Astrocyte (in vitro differentiated cells and primary cell): Measurements from ENCODE around the gene PIWIL1. TPM values are rescaled to one million over a fixed set of nuclear protein-coding genes. Genes with fewer than 3 reads are reported as not detected.

Experiments used
- DNase-seq: peaks from one replicate; pipeline ENCODE4 v3.0.0-alpha.2; 2010; ENCODE audit warnings: low read depth
- FAIRE-seq: peaks from 2 replicates; lab custom pipeline; 2011; peaks lifted over from hg19 to GRCh38; lab: Jason Lieb, UNC
- H2AFZ ChIP-seq: 2 replicates; pipeline ENCODE4 v1.6.0; 2012; ENCODE audit warnings: low read depth, low read length, inconsistent platforms
- H3K27ac ChIP-seq: 2 replicates; pipeline ENCODE4 v1.5.1; 2011; ENCODE audit warnings: low read depth, low read length, inconsistent platforms
- H3K27me3 ChIP-seq: 2 replicates; pipeline ENCODE4 v1.6.0; 2011; ENCODE audit warnings: low read length, inconsistent platforms; ENCODE audit not compliant: insufficient read depth
- H3K36me3 ChIP-seq: 2 replicates; pipeline ENCODE4 v1.5.1; 2011; ENCODE audit warnings: low read length, inconsistent platforms; ENCODE audit not compliant: insufficient read depth
- H3K4me1 ChIP-seq: 2 replicates; pipeline ENCODE4 v1.5.1; 2011; ENCODE audit warnings: low read length, inconsistent platforms; ENCODE audit not compliant: insufficient read depth
- H3K4me2 ChIP-seq: 2 replicates; pipeline ENCODE4 v1.6.0; 2012; ENCODE audit warnings: low read length, inconsistent platforms
- H3K4me3 ChIP-seq: 2 replicates; pipeline ENCODE4 v1.5.1; 2011; ENCODE audit warnings: low read depth, mild to moderate bottlenecking, low read length, inconsistent platforms; ENCODE audit not compliant: insufficient read depth
- H3K79me2 ChIP-seq: 2 replicates; pipeline ENCODE4 v1.6.0; 2012; ENCODE audit warnings: mild to moderate bottlenecking, low read length, inconsistent platforms; ENCODE audit not compliant: insufficient read depth
- H3K9ac ChIP-seq: 2 replicates; pipeline ENCODE4 v1.6.0; 2012; ENCODE audit warnings: mild to moderate bottlenecking, low read length, inconsistent platforms
- H3K9me3 ChIP-seq: 2 replicates; pipeline ENCODE4 v1.5.1; 2012; ENCODE audit warnings: low read depth, mild to moderate bottlenecking, low read length, inconsistent platforms; ENCODE audit not compliant: insufficient read depth
- H4K20me1 ChIP-seq: 2 replicates; pipeline ENCODE4 v1.6.0; 2012; ENCODE audit warnings: low read length, inconsistent platforms; ENCODE audit not compliant: insufficient read depth
- H3K27ac Mint-ChIP-seq: one replicate; pipeline ENCODE4 v1.8.0; 2021; ENCODE audit warnings: mild to moderate bottlenecking, mixed read lengths; ENCODE audit not compliant: unreplicated experiment
- H3K27me3 Mint-ChIP-seq: one replicate; pipeline ENCODE4 v1.8.0; 2021; ENCODE audit warnings: low read depth, mixed read lengths; ENCODE audit not compliant: unreplicated experiment
- H3K36me3 Mint-ChIP-seq: one replicate; pipeline ENCODE4 v1.8.0; 2021; ENCODE audit warnings: low read depth, mixed read lengths; ENCODE audit not compliant: unreplicated experiment
- H3K4me1 Mint-ChIP-seq: one replicate; pipeline ENCODE4 v1.8.0; 2021; ENCODE audit warnings: low read depth, mixed read lengths; ENCODE audit not compliant: unreplicated experiment
- H3K4me3 Mint-ChIP-seq: one replicate; pipeline ENCODE4 v1.8.0; 2021; ENCODE audit warnings: mild to moderate bottlenecking, moderate library complexity, mixed read lengths; ENCODE audit not compliant: unreplicated experiment
- H3K9me3 Mint-ChIP-seq: one replicate; pipeline ENCODE4 v1.8.0; 2021; ENCODE audit warnings: mild to moderate bottlenecking, mixed read lengths; ENCODE audit not compliant: unreplicated experiment
- CTCF ChIP-seq: IDR thresholded peaks from 2 replicates; pipeline ENCODE4 v1.5.1; 2011; ENCODE audit warnings: low read depth, mild to moderate bottlenecking, inconsistent platforms, low read length, moderate library complexity; ENCODE audit not compliant: insufficient read depth
- EZH2 ChIP-seq: IDR thresholded peaks from 2 replicates; pipeline ENCODE4 v1.6.1; 2012; ENCODE audit warnings: mild to moderate bottlenecking, low read length, inconsistent platforms; ENCODE audit not compliant: insufficient read depth
- total RNA-seq: library from RNA; stranded (reverse); gene quantifications from 2 replicates; pipeline ENCODE4 v1.2.1, GENCODE V29; 2021

The PIWIL1 gene
- total RNA-seq, 1 donor from 2014 or later: not detected

GRCh38 chr12:130372936-130373335 is 35.2 kb downstream of the PIWIL1 start:
- H3K9ac ChIP-seq: no peak overlapping the region
- FAIRE-seq: no peak
- H3K36me3 ChIP-seq: no peaks in the 10 kb centered on the region
- TF ChIP-seq CTCF: no peak
- no peak for TF ChIP-seq EZH2
- no peaks in the 10 kb centered on the region for H3K79me2 ChIP-seq
- no peaks in the 10 kb centered on the region for H3K4me1 ChIP-seq
- no peak overlapping the region for H3K27ac ChIP-seq
- no peak overlapping the region for H3K4me2 ChIP-seq
- H3K9me3 ChIP-seq: no peaks in the 10 kb centered on the region
- H2AFZ ChIP-seq: no peak overlapping the region
- H3K9me3 Mint-ChIP-seq: peaks cover 9% of the 10 kb centered on the region
- H4K20me1 ChIP-seq: no peaks in the 10 kb centered on the region
- H3K4me1 Mint-ChIP-seq: no peaks in the 10 kb centered on the region
- no peak overlapping the region for H3K4me3 ChIP-seq
- DNase-seq: no peak
- H3K36me3 Mint-ChIP-seq: no peaks in the 10 kb centered on the region
- no peak overlapping the region for H3K4me3 Mint-ChIP-seq
- no peaks in the 10 kb centered on the region for H3K27me3 ChIP-seq
- H3K27ac Mint-ChIP-seq: no peak overlapping the region
- H3K27me3 Mint-ChIP-seq: no peaks in the 10 kb centered on the region

GRCh38 chr12:130374083-130374482 is 36.4 kb downstream of the PIWIL1 start:
- no peak for DNase-seq
- H3K4me3 ChIP-seq: no peak overlapping the region
- no peak overlapping the region for H3K4me2 ChIP-seq
- Mint-ChIP-seq H3K27me3 (no peaks in the 10 kb centered on the region), H3K27ac (no peak overlapping the region), H3K36me3 (no peaks in the 10 kb centered on the region), H3K9me3 (peaks cover 9% of the 10 kb centered on the region), H3K4me1 (no peaks in the 10 kb centered on the region), H3K4me3 (no peak overlapping the region)
- no peaks in the 10 kb centered on the region for H3K9me3 ChIP-seq
- no peak overlapping the region for H3K27ac ChIP-seq
- no peak for FAIRE-seq
- H3K9ac ChIP-seq: no peak overlapping the region
- no peaks in the 10 kb centered on the region for H3K27me3 ChIP-seq
- H3K4me1 ChIP-seq: no peaks in the 10 kb centered on the region
- no peaks in the 10 kb centered on the region for H3K79me2 ChIP-seq
- H4K20me1 ChIP-seq: no peaks in the 10 kb centered on the region
- H3K36me3 ChIP-seq: no peaks in the 10 kb centered on the region
- H2AFZ ChIP-seq: no peak overlapping the region
- no peak for TF ChIP-seq EZH2
- no peak for TF ChIP-seq CTCF

- no peaks in the 10 kb centered on the region for H3K79me2 ChIP-seq
- H3K4me1 ChIP-seq: no peaks in the 10 kb centered on the region
- FAIRE-seq (no peak), DNase-seq (no peak)
- H3K4me2 ChIP-seq: no peak overlapping the region
- Mint-ChIP-seq H3K4me3 (no peak overlapping the region), H3K27ac (no peak overlapping the region), H3K9me3 (peaks cover 9% of the 10 kb centered on the region), H3K27me3 (no peaks in the 10 kb centered on the region), H3K4me1 (no peaks in the 10 kb centered on the region), H3K36me3 (no peaks in the 10 kb centered on the region)
- TF ChIP-seq CTCF: no peak
- TF ChIP-seq EZH2: no peak
- H3K4me3 ChIP-seq: no peak overlapping the region
- no peaks in the 10 kb centered on the region for H3K27me3 ChIP-seq
- no peak overlapping the region for H3K27ac ChIP-seq
- H3K9me3 ChIP-seq: no peaks in the 10 kb centered on the region
- H3K9ac ChIP-seq: no peak overlapping the region
- no peaks in the 10 kb centered on the region for H4K20me1 ChIP-seq
- H3K36me3 ChIP-seq: no peaks in the 10 kb centered on the region
- no peak overlapping the region for H2AFZ ChIP-seq
Measured at GRCh38 chr12:130375296-130376287, 37.9 kb downstream of the PIWIL1 start.
